Upper lobe of right lung (tissue), 1 donor: ENCODE measurements around the gene C21orf58. TPM values are rescaled to one million over a fixed set of nuclear protein-coding genes. Genes with fewer than 3 reads are reported as not detected.

Experiments
- ATAC-seq: fragments of 200-7000 bp; cut with Tn5 transposase; one replicate; pipeline ENCODE4 v1.9.1; 2020; ENCODE audit warnings: mild to moderate bottlenecking, moderate library complexity
- DNase-seq: peaks from one replicate; pipeline ENCODE4 v3.0.0-alpha.2; 2020
- H3K27ac ChIP-seq: fragments of 200-600 bp; one replicate; pipeline ENCODE4 v1.8.0; 2022
- H3K27me3 ChIP-seq: fragments of 200-600 bp; one replicate; pipeline ENCODE4 v1.8.0; 2022; ENCODE audit warnings: mild to moderate bottlenecking
- H3K36me3 ChIP-seq: fragments of 200-600 bp; one replicate; pipeline ENCODE4 v1.8.0; 2022
- H3K4me1 ChIP-seq: fragments of 200-600 bp; one replicate; pipeline ENCODE4 v1.8.0; 2022
- H3K4me3 ChIP-seq: fragments of 200-600 bp; one replicate; pipeline ENCODE4 v1.8.0; 2022; ENCODE audit warnings: mild to moderate bottlenecking
- H3K9me3 ChIP-seq: fragments of 200-600 bp; one replicate; pipeline ENCODE4 v1.8.0; 2022
- CTCF ChIP-seq: fragments of 200-600 bp; IDR thresholded peaks from one replicate; pipeline ENCODE4 v1.8.0; 2022; ENCODE audit warnings: antibody characterized with exemption
- intact Hi-C: fragments of 100-400 bp; cut with DNase I; formaldehyde crosslinking; loops from one replicate; pipeline ENCODE4 v1.11.0; 2022
- total RNA-seq: library from RNA; stranded (reverse); fragmentation: NEBNext Ultra II Directional; extraction: Animal tissue kit (Norgen Biotek cat#: 25700); gene quantifications from one replicate; pipeline ENCODE4 v1.2.1, GENCODE V29; 2021
- donor health status: DM: no; HTN: yes; CAD: no; lungs with severe emphysema.

C21orf58 gene
- total RNA-seq, 1 donor from 2014 or later = 2.3 TPM

DNA sequence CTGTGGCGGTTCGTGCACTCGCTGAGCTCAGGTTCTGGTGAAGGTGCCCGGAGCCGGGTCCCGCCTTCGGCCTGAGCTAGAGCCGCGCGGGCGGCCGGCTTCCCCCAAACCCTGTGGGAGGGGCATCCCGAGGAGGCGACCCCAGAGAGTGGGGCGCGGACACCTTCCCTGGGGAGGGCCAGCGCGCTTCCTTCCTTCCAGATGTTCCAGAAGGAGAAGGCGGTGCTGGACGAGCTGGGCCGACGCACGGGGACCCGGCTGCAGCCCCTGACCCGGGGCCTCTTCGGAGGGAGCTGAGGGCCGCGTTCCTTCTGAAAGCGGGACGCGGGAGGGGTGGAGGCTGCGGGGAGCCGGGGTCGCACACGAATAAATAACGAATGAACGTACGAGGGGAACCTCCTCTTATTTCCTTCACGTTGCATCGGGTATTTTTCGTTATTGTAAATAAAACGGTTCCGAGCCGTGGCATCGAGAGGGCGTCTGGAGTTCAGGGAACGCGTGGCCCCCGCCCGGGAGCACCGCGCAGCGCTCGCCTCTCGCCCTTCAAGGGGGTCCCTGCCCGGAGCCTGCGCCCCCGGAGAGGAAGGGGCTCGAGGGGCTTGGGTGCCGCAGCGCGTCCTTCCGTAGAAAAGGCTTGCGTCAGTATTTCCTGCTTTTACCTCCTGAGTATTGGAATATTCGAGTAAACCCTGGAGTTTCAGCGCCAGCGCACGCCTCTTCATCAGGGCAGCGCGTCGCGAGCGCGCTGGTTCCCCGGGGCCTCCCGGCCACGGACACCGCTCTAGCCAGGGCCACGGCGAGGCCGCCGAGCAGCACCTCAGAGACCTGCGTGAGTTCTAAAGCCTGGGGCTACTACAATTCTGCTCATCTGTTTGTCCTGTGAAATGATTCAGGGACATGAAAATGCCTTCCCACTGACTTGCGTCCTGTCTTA lies 26.1 kb downstream of the C21orf58 start:
- ATAC-seq = peak; percentile 3
- Histone ChIP-seq H3K27ac (no peak overlapping the region), H3K27me3 (no peaks in the 10 kb centered on the region), H3K36me3 (no peaks in the 10 kb centered on the region), H3K4me1 (peaks cover 18% of the 10 kb centered on the region), H3K4me3 (peak overlapping the region; percentile 53), H3K9me3 (no peaks in the 10 kb centered on the region)
- intact Hi-C loops = no loop called here
- no peak for TF ChIP-seq CTCF
- no peak for DNase-seq

GRCh38 chr21:46295996-46296752 lies 27.5 kb downstream of the C21orf58 start:
- H3K9me3 ChIP-seq = no peaks in the 10 kb centered on the region
- TF ChIP-seq CTCF = no peak
- peak overlapping the region; percentile 25 for H3K27ac ChIP-seq
- DNase-seq (peak; percentile 91), ATAC-seq (peak; percentile 93)
- intact Hi-C loops = no loop called here
- H3K27me3 ChIP-seq = no peaks in the 10 kb centered on the region
- peaks cover 11% of the 10 kb centered on the region for H3K36me3 ChIP-seq
- H3K4me3 ChIP-seq = peak overlapping the region; percentile 5
- H3K4me1 ChIP-seq = peaks cover 18% of the 10 kb centered on the region

- DNase-seq (no peak), ATAC-seq (peak; percentile 5)
- TF ChIP-seq CTCF = no peak
- H3K4me1 ChIP-seq = peaks cover 18% of the 10 kb centered on the region
- peak overlapping the region; percentile 25 for H3K27ac ChIP-seq
- peaks cover 13% of the 10 kb centered on the region for H3K36me3 ChIP-seq
- H3K4me3 ChIP-seq = no peak overlapping the region
- intact Hi-C loops = no loop called here
- no peaks in the 10 kb centered on the region for H3K9me3 ChIP-seq
- H3K27me3 ChIP-seq = no peaks in the 10 kb centered on the region
Observed at GRCh38 chr21:46295177-46295770, 28.4 kb downstream of the C21orf58 start.

- intact Hi-C loops = no loop called here
- Histone ChIP-seq H3K4me1 (peaks cover 18% of the 10 kb centered on the region), H3K27me3 (no peaks in the 10 kb centered on the region), H3K9me3 (no peaks in the 10 kb centered on the region), H3K4me3 (no peak overlapping the region), H3K36me3 (peaks cover 13% of the 10 kb centered on the region), H3K27ac (no peak overlapping the region)
- no peak for DNase-seq
- ATAC-seq = peak; percentile 69
- no peak for TF ChIP-seq CTCF
Observed at GRCh38 chr21:46294647-46295176, 29.0 kb downstream of the C21orf58 start.

DNA sequence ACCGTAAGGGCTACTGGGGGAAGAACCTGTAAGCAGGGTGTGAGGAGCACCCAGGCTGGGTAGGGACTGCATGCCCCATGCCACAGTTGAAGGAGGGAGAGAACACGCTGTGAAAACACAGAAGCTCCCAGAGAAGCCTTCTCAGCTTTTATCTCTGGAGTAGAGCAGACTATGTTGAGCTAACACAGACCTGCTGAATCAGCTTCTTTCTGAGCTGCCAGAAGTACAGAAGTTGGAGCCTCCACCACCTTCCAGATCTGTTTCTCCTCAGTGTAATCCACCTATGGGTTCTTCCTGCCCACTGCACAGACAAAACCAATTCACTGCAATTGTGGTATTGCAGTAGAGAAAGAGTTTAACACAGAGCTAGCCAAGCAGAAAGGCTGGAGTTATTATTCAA lies 32.1 kb downstream of the C21orf58 start:
- no peak for DNase-seq
- Histone ChIP-seq H3K27me3 (no peaks in the 10 kb centered on the region), H3K36me3 (peaks cover 13% of the 10 kb centered on the region), H3K4me3 (no peak overlapping the region), H3K27ac (no peak overlapping the region), H3K4me1 (peaks cover 14% of the 10 kb centered on the region), H3K9me3 (no peaks in the 10 kb centered on the region)
- ATAC-seq = no peak
- intact Hi-C loops = no loop called here
- no peak for TF ChIP-seq CTCF
